SH-SY5Y (cell line): ENCODE results near the gene POLQ.

Source experiments
- GATA2 ChIP-seq: IDR thresholded peaks from 2 replicates; pipeline ENCODE4 v1.6.1; 2011; ENCODE audit warnings: mild to moderate bottlenecking, low read depth, low read length
- GATA3 ChIP-seq: IDR thresholded peaks from 2 replicates; pipeline ENCODE4 v1.6.1; 2011; ENCODE audit warnings: low read depth, mild to moderate bottlenecking, low read length, moderate library complexity

POLQ gene

DNA sequence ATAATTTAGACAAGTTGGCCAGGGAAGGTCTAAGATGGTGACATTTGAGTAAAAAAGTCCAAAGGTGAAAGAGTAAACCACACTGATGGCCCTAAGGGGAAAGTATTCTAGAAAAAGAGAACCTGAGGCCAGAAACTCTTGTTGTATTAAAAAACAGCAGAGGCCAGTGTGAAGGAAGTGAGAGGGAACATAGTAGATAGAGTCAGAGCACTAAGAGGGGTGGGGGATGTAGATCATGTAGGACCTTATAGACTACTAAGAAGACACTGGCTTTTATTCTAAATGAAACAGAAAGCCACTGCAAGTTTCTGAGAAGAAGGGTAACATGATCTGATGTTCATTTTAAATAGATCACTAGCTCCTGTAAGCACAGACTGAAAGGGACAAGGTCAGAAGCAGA lies 14.5 kb downstream of the POLQ start:
- TF ChIP-seq GATA3 = no peak
- no peak for TF ChIP-seq GATA2

DNA sequence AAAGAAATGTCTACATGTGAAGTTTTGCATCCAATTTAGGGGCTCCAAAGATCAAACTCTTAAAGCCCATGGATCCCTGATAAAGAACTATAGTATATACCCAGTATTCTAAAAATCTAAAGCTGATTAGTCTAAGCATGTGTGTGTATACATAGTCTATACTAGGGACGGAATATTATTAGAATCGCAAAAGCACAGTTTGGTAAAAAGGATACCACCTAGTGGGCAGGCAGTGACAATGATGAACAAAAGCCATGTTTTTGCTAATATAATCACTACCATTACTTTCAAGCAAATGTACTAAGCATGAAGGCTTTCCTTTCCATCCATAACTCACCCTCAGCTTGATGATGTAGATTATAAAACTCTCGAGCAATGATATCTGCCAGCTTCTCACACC lies 16.5 kb downstream of the POLQ start:
- TF ChIP-seq GATA2 (no peak), GATA3 (no peak)

DNA sequence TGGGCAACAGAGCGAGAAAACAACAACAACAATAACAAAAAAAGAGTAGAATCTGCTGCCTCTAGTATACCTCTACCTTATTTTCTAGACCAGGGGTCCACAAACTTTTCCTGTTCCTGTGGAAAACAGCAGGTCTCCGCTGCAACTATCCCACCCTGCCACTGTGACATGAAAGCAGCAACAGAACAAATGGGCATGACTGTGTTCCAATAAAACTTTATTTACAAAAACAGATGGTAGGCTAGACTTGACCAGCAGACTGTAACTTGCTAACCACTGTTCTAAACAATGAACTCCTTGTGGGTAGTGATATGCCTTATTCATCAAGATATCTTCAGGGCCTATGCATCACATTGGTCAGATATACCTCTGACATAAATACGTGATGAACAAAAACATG lies 25.3 kb downstream of the POLQ start:
- no peak for TF ChIP-seq GATA3
- no peak for TF ChIP-seq GATA2

DNA sequence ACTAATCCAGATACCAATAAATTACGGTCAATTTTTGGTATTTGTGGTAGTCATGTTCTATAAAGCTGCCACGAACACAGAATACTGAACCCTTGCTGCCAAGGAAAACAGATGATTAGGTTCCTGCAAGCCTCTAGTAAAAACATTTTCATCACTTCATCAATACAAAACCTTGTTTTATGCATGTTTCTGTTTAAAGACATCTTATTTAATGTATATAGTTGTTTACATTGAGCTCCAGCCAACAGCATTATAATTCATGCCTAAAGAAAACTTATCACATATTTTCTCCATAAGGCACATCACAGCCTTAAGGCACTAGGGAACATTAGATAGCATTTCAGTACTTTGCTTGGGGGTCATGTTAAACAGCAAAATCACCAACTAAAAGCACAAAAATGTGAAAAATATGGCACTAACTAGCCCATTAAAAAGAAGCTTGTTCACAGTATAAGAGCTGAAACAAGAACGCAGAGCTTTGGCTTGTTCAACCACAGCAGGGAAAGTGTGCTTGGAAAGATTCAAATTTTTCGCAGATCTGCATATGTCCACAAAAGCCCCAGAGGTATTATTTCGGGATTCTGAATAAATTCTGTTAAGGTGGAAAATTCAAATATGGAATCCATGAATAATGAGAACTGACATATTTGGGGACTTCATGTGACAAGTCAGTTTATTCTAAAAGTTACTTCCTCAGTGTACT lies 27.7 kb downstream of the POLQ start:
- TF ChIP-seq GATA2 (no peak), GATA3 (no peak)

DNA sequence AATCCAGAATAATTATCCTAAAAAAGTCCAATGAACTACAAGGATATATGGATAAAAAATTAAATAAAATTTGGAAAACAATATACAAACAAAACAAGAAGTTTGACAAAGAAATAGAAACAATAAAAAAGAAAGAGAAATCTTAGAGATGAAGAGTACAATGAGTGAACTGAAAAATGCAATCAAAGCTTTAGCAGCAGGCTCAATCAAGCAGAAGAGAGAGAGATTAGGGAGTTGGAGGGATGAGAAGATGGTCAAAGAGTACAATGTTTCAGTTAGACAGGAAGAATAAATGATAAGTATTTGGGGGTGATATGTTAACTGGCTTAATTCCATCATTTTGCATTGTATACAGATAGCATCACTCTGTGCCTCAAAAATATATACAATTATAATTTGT lies 29.9 kb downstream of the POLQ start:
- TF ChIP-seq GATA2 (no peak), GATA3 (no peak)

DNA sequence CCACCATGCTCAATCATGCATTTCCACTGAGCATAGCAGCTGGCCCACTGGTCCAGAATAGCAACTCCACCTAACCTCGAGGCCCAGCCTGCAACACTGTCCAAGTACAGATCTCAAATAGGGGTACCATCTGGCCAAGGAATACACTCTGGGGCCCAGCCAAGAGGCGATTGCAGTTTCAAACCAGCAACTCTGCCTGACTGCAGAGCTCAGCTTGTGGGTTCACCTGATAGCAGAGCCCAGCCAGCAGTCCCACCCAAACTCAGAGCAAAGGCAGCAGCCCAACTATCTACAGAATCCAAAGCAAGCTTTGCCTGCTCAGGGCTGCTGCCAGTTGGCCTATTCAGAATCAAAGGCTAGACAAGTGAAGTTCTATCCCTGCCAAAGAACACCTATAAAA lies 30.5 kb downstream of the POLQ start:
- no peak for TF ChIP-seq GATA3
- TF ChIP-seq GATA2 = no peak

DNA sequence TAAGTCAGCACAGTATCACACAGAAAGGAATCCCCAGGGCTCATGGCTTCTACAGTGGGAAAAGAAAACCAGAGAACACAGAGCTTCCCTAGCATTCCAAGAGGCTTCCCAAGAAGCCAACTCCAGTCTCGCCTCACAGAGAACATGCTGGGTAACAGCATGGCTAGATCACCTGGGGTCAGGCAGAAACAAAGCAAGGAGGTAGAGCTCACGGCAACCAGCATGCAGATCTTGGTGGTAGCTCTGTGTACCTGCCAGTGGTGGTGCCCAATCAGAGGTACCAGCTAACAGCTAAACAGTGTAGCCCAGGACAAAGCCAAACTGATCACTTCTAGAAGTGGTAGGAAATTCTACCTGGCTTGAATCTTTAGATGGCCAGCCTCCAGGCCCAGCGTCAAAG lies 31.3 kb downstream of the POLQ start:
- TF ChIP-seq GATA3 = no peak
- no peak for TF ChIP-seq GATA2

DNA sequence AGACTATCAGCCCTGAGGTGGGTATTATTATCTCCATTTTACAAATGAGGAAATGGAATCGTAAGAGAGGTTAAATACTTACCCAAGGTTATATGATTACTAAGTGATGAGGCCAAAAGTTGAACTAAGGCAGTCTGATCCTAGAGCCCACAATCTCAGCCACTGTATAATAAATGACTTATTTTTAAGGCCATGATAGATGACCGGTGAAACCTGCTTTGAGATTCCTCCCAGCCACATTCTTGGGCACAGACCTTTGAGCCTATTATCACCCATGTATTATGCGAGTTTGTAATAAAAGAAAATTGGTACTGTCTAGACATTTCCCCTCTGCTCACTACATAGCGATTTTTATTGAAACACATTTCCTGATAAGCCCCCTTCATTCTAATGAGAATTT lies 37.4 kb downstream of the POLQ start:
- TF ChIP-seq GATA3 = no peak
- TF ChIP-seq GATA2 = no peak

DNA sequence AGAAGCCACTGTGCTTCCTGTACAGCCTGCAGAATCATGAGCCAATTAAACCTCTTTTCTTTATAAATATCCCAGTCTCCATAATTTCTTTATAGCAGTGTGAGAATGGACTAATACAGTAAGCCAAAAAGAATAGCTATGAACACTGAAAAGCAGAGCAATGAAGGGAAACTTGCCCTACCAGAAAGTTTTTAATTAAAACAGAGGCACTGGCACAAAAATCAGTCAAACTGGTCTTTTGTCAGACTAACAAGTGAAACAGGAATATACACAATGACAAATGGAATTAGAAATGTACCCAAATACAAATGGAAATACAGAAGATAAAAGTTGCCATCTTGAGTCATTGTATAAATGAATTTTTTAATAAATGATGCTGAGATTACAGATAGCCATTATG lies 40.5 kb downstream of the POLQ start:
- no peak for TF ChIP-seq GATA3

DNA sequence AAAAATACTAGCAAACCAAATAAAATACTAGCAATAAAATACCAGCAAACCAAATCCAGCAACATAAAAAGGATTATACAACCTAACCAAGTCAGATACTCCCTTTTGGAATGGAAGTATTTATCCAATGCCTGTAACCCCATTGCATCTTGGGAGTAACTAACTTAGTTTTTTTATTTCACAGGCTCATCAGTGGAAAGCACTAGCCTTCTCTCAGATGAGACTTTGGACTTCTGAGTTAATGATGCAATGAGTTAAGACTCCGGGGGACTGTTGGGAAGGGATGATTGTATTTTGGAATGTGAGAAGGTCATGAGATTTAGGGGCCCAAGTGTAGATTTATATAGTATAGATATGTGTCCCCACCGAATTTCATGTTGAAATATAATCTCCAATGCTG lies 41.2 kb downstream of the POLQ start:
- TF ChIP-seq GATA2 = no peak
- no peak for TF ChIP-seq GATA3

DNA sequence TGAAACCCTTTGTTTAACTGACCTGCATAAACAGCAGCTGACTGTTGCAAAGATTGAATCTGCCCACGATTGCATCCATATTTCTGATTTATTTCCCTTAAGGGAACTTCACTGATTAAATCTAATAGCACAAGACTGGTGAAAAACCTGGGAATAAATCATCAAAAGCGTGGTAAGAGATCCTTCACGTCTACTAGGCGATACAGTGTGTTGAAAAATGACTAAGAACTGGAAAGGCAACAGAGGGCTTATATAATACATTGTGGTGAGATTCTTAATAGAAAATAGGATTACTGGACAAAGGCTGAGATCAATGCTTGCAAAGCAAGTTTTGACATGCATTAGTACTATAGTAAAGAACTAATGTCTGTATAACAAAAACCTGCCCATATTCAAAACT lies 49.0 kb downstream of the POLQ start:
- TF ChIP-seq GATA2 = no peak
- no peak for TF ChIP-seq GATA3

DNA sequence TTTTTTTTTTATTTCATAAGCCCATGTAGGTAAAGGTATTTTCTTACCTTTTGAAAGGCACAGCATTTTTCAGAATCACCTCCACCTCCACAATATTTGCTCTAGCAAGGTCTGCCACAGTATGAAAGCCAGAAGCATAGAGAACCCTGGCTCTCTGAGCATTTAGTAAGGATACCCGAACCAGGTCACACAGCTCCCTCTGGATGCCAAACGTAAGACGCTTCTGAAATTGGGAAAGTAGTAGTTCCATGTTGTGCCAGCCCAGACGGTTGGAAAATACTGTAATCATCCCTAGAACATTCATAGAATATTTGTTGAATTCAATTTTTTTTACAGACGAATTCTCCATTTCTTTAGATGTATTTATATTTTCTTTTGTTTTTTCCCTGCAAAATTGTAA lies 52.4 kb downstream of the POLQ start:
- TF ChIP-seq GATA2 (no peak), GATA3 (no peak)

DNA sequence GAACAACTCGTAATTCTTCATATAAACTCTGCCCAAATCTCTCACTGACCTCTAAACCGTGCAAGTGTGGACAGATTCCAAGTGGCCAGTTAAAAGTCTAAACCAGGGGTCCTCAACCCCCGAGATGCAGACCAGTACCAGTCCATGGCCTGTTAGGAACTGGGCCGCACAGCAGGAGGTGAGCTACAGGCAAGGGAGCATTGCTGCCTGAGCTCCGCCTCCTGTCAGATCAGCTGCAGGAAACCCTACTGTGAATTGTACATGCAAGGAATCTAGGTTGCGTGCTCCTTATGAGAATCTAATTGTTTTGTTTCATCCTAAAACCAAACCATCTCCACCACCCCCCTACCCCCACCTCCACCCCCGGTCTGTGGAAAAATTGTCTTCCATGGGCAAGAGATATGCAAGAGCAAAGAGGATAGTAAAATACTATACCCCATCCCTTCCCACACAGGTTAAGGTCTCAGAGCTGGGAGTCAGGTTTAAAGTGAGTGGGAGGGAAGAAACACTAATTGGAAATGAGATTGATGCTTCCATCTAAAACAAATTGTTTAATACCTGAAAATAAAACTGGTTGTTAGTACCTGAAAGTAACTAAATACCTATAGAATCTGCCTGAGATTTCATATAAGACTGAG lies 54.0 kb downstream of the POLQ start:
- TF ChIP-seq GATA3 = no peak
- TF ChIP-seq GATA2 = no peak

DNA sequence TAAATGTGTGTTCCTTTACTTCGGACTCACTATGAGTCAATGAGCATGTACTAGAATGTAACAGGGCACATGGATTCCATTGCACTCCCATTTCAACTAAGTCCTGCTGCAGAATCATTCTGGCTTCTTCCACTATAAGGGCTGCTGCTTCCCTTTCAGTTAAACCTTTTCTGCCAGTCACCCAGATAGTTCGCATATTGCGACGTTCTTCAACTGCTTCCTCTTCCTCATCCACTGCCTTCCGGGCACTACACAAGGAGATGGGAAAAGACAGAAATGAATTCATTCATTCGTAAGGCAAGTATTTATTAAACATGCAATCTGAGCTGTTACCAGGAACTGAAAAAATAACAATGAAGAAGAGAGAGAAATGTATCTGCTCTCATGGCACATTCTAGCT lies 55.6 kb downstream of the POLQ start:
- TF ChIP-seq GATA2 (no peak), GATA3 (no peak)

DNA sequence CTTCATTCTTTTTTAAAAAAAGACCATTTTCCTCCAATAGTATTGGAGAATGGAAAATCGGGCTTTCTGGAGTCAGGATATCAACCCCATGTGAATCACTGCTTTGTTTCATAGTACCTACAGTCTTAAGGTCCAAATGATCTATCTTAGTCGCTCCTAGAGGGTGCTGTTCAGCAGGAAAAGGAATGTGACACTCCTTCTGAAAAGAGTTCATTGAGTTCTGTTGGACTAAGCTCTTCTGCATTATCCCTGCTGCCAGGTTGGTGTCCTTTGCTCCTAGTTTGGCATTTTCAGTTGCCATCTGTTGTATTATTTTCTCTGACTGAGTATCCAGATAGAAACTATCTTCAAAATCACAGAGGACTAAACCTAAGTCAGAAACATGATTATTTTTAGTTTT lies 57.2 kb downstream of the POLQ start:
- TF ChIP-seq GATA3 (no peak), GATA2 (no peak)

DNA sequence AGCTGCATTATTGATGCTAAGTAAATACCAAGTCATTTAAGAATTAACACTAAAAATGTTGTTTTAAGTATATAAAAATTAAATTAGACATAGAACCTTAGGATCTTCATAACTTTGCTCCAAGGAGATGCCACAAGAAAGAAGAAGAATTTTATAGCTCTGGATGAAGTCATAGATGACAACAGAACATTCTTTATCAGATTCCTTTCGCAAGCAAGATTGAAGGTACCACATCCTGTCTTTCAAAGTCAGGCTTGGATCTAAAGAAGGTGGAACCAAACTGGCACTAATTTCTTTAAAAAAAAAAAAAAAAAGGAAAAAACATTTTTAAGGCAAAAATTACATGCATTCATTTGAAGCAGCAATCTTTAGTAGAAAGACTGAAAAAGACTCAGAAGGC lies 62.5 kb downstream of the POLQ start:
- TF ChIP-seq GATA3 (no peak), GATA2 (no peak)
